DND-41 (cell line): Measurements from ENCODE around the gene RABL2A.
"Not testable (repeated sequence)": the region's sequence is repeated elsewhere in the genome, so short reads cannot be mapped to it uniquely, and the experiment has no call there.

Source experiments
- ATAC-seq: fragments of 200-7000 bp; cut with Tn5 transposase; 3 replicates; pipeline ENCODE4 v1.9.1; 2021; ENCODE audit warnings: low read depth; ENCODE audit not compliant: insufficient read depth
- DNase-seq: peaks from one replicate; pipeline ENCODE4 v3.0.0-alpha.2; 2020
- H2AFZ ChIP-seq: 2 replicates; pipeline ENCODE4 v1.6.0; 2012; ENCODE audit warnings: low read depth, low read length
- H3K27ac ChIP-seq: 2 replicates; pipeline ENCODE4 v1.5.1; 2012; ENCODE audit warnings: low read length, inconsistent platforms
- H3K27me3 ChIP-seq: fragments of 200-600 bp; sonication (generic); 2 replicates; pipeline ENCODE4 v1.6.0; 2012; ENCODE audit warnings: low read length, mild to moderate bottlenecking, inconsistent platforms; ENCODE audit not compliant: insufficient read depth, poor library complexity
- H3K36me3 ChIP-seq: 2 replicates; pipeline ENCODE4 v1.5.1; 2012; ENCODE audit warnings: low read length, inconsistent platforms; ENCODE audit not compliant: insufficient read depth
- H3K4me1 ChIP-seq: 2 replicates; pipeline ENCODE4 v1.5.1; 2012; ENCODE audit warnings: mild to moderate bottlenecking, low read length; ENCODE audit not compliant: insufficient read depth
- H3K4me2 ChIP-seq: 2 replicates; pipeline ENCODE4 v1.6.0; 2012; ENCODE audit warnings: mild to moderate bottlenecking, moderate library complexity, low read length, inconsistent platforms; ENCODE audit not compliant: insufficient read depth
- H3K4me3 ChIP-seq, 2 experiments: fragments of 200-600 bp in 1 of 2; shearing (Covaris generic) in 1 of 2; 2 replicates each; pipeline ENCODE4 v1.5.1; 2012 to 2016; ENCODE audit warnings: inconsistent platforms in 2 of 2, low read length in 2 of 2, mild to moderate bottlenecking in 2 of 2, low read depth in 1 of 2, moderate library complexity in 1 of 2
- H3K79me2 ChIP-seq: 2 replicates; pipeline ENCODE4 v1.6.0; 2012; ENCODE audit warnings: low read length, inconsistent platforms; ENCODE audit not compliant: insufficient read depth
- H3K9ac ChIP-seq: 2 replicates; pipeline ENCODE4 v1.6.0; 2012; ENCODE audit warnings: low read depth, mild to moderate bottlenecking, inconsistent platforms, low read length, moderate library complexity
- H3K9me3 ChIP-seq: 2 replicates; pipeline ENCODE4 v1.5.1; 2012; ENCODE audit warnings: low read length, moderate library complexity, mild to moderate bottlenecking, inconsistent platforms; ENCODE audit not compliant: insufficient read depth, severe bottlenecking
- H4K20me1 ChIP-seq: 2 replicates; pipeline ENCODE4 v1.6.0; 2012; ENCODE audit warnings: low read length; ENCODE audit not compliant: insufficient read depth
- EZH2 ChIP-seq: IDR thresholded peaks from 3 replicates; pipeline ENCODE4 v1.6.1; 2012; ENCODE audit warnings: borderline replicate concordance, low read depth, mild to moderate bottlenecking, moderate library complexity, low read length, inconsistent platforms; ENCODE audit not compliant: severe bottlenecking
- TF ChIP-seq, protein P1 (sequence below): IDR thresholded peaks from 2 replicates; pipeline ENCODE4 v1.5.1; 2012; ENCODE audit warnings: borderline replicate concordance, low read length, moderate library complexity, mild to moderate bottlenecking; ENCODE audit not compliant: poor library complexity, severe bottlenecking; ENCODE audit errors: extremely low read depth

RABL2A gene

DNA sequence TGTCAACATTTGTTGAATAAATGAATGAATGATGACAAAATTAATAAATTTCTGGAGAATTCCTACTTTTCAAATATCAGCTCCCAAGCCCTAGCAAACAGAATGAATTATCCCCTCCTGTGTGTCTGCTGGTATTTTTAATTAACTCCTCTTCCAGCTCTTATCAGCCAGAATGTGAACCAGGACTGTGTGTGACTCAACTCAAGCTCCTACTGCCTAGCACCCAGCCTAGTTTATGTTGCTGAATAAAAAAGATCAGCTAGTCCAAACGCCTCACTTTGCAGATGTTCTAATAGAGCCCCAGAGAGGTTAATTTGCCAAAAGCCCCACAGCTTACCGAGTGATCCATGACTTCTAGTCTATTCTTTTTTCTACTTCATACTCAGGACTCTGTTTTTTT lies 50.3 kb downstream of the RABL2A start:
- H3K4me1 ChIP-seq: no peaks in the 10 kb centered on the region
- ATAC-seq (no peak), DNase-seq (no peak)
- H2AFZ ChIP-seq: no peak overlapping the region
- H3K9me3 ChIP-seq: no peaks in the 10 kb centered on the region
- H4K20me1 ChIP-seq: no peaks in the 10 kb centered on the region
- no peaks in the 10 kb centered on the region for H3K79me2 ChIP-seq
- no peaks in the 10 kb centered on the region for H3K36me3 ChIP-seq
- no peak overlapping the region for H3K9ac ChIP-seq
- no peaks in the 10 kb centered on the region for H3K27me3 ChIP-seq
- TF ChIP-seq EZH2: no peak
- TF ChIP-seq, protein P1, sequence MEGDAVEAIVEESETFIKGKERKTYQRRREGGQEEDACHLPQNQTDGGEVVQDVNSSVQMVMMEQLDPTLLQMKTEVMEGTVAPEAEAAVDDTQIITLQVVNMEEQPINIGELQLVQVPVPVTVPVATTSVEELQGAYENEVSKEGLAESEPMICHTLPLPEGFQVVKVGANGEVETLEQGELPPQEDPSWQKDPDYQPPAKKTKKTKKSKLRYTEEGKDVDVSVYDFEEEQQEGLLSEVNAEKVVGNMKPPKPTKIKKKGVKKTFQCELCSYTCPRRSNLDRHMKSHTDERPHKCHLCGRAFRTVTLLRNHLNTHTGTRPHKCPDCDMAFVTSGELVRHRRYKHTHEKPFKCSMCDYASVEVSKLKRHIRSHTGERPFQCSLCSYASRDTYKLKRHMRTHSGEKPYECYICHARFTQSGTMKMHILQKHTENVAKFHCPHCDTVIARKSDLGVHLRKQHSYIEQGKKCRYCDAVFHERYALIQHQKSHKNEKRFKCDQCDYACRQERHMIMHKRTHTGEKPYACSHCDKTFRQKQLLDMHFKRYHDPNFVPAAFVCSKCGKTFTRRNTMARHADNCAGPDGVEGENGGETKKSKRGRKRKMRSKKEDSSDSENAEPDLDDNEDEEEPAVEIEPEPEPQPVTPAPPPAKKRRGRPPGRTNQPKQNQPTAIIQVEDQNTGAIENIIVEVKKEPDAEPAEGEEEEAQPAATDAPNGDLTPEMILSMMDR: no peak
- no peak overlapping the region for H3K4me3 ChIP-seq
- H3K27ac ChIP-seq: no peak overlapping the region
- H3K4me2 ChIP-seq: no peak overlapping the region

DNA sequence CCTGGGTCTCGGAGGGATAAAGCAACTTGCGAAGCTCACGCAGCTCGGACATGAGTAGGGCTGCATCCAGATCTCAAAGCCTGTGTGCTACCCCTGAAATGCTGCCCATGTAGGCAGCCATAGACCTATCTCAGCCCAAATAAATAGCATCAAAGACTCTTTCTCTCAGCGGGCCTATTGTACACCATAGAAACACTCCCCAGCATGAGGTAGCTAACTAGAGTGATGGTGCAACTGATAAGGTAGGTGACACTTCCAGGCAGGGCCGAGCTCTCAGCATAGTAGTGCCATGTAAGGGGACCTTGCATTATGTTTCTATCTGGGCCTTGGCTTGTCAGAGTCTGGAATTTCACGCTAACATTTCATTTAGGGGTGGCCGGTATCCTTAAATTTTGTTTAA lies 52.4 kb downstream of the RABL2A start:
- Histone ChIP-seq H3K4me1 (no peaks in the 10 kb centered on the region), H3K4me2 (no peak overlapping the region), H3K9me3 (no peaks in the 10 kb centered on the region), H3K4me3 (no peak overlapping the region), H3K27me3 (no peaks in the 10 kb centered on the region), H3K9ac (no peak overlapping the region), H4K20me1 (no peaks in the 10 kb centered on the region), H3K36me3 (no peaks in the 10 kb centered on the region), H2AFZ (no peak overlapping the region), H3K27ac (no peak overlapping the region), H3K79me2 (no peaks in the 10 kb centered on the region)
- ATAC-seq: no peak
- no peak for TF ChIP-seq EZH2
- TF ChIP-seq, protein P1: no peak
- no peak for DNase-seq

DNA sequence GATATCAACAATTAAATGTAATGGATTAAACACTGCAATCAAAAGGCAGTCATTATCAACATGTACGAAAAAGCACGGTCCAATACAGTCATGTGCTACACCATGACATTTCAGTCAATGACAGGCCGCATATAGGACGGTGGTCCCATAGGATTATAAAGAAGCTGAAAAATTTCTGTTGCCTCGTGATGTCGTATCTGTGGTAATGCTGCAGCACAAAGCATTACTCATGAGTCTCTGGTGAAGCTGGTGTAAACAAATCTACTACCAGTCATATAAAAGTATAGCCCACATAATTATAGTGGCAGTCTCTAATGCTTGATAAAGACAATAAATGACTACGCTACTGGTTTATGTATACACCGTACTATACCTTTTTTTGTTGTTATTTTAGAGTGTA lies 58.4 kb downstream of the RABL2A start:
- H3K79me2 ChIP-seq: no peaks in the 10 kb centered on the region
- H4K20me1 ChIP-seq: no peaks in the 10 kb centered on the region
- ATAC-seq (no peak), DNase-seq (no peak)
- H2AFZ ChIP-seq: no peak overlapping the region
- TF ChIP-seq EZH2: no peak
- TF ChIP-seq, protein P1: no peak
- no peak overlapping the region for H3K9ac ChIP-seq
- no peaks in the 10 kb centered on the region for H3K9me3 ChIP-seq
- H3K4me1 ChIP-seq: no peaks in the 10 kb centered on the region
- no peak overlapping the region for H3K4me2 ChIP-seq
- no peak overlapping the region for H3K27ac ChIP-seq
- H3K36me3 ChIP-seq: no peaks in the 10 kb centered on the region
- no peak overlapping the region for H3K4me3 ChIP-seq
- H3K27me3 ChIP-seq: no peaks in the 10 kb centered on the region

DNA sequence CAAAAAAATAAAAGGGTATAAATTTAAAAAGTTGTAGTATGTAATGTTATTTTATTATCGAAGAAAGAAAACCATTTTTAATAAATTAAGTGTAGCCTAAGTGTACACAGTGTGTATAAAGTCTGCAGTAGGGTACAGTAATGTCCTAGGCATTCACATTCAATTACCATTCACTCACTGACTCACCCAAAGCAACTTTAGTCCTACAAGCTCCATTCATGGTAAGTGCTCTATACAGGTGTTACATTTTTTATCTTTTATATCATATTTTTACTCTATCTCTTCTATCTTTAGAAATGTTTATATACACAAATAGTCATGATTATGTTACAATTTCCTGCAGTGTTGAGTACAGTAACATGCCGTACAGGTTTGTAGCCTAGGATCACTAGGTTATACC lies 59.5 kb downstream of the RABL2A start:
- Histone ChIP-seq H3K79me2 (no peaks in the 10 kb centered on the region), H3K4me2 (no peak overlapping the region), H2AFZ (no peak overlapping the region), H3K27me3 (no peaks in the 10 kb centered on the region), H3K9me3 (no peaks in the 10 kb centered on the region), H3K4me3 (no peak overlapping the region), H4K20me1 (no peaks in the 10 kb centered on the region), H3K9ac (no peak overlapping the region), H3K27ac (no peak overlapping the region), H3K4me1 (no peaks in the 10 kb centered on the region), H3K36me3 (no peaks in the 10 kb centered on the region)
- no peak for ATAC-seq
- no peak for DNase-seq
- TF ChIP-seq, protein P1: no peak
- no peak for TF ChIP-seq EZH2

GRCh38 chr2:113690871-113691270 lies 63.8 kb downstream of the RABL2A start:
- not testable (repeated sequence) for DNase-seq, H3K4me3 ChIP-seq, H3K9me3 ChIP-seq, H3K27me3 ChIP-seq, H3K9ac ChIP-seq, H3K4me2 ChIP-seq, H3K79me2 ChIP-seq, H3K36me3 ChIP-seq, H4K20me1 ChIP-seq, H2AFZ ChIP-seq, H3K27ac ChIP-seq, ATAC-seq
- peaks cover 26% of the 10 kb centered on the region for H3K4me1 ChIP-seq
